ENCODE measurements around the gene TOX2.
A peak's percentile ranks its signal among the peaks of the same experiment; 100 is the strongest.

Gene TOX2

DNA sequence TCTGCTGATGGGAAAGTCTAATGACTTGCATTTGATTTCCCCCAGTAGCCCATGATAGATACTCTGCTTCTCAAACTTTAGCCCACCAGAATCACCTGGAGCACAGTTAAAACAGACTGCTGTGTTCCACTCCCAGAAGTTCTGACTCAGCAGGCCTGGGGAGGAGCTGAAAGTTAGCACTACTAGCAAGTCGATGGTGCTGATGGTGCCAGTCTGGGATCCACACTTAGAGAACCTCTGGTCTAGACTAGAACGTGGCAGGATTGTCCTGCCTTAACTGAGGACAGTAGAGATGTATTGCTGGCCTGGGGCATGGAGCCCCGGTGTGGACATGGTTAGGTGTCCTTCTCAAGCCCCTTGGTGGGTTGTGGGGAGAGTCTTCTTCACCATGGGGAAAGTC, 8.7 kb downstream of the TOX2 start:
- Mint-ChIP-seq H3K4me1 (ENCODE audit: low read depth) (peaks cover 51% of the 10 kb centered on the region), H3K27me3 (peaks cover 66% of the 10 kb centered on the region), H3K4me3 (no peak overlapping the region), H3K27ac (no peak overlapping the region), H3K36me3 (ENCODE audit: low read depth) (no peaks in the 10 kb centered on the region), H3K9me3 (no peaks in the 10 kb centered on the region)
- DNase-seq = peak; percentile 37

DNA sequence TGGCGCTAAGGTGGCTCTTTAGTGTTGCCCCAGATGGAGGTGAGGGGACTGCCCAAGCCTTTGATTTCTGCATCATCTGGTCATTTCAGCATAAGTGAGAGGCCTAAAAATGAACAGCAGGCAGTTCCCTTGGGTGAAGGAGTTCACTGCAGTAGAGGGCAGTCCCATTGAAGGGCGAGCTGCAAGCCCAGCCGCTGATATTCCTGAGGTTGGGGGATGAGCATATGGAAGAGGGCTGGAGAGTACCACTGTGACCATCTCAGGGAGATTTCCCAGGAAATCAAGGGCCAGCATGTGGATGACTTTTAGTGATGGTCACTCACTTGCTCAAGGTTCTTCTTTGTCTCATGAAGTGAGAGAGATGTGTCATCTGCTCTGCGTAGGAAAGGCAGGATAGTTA, 9.3 kb downstream of the TOX2 start:
- H3K9me3 Mint-ChIP-seq = no peaks in the 10 kb centered on the region
- peaks cover 67% of the 10 kb centered on the region for H3K27me3 Mint-ChIP-seq
- H3K27ac Mint-ChIP-seq = no peak overlapping the region
- peaks cover 51% of the 10 kb centered on the region for H3K4me1 Mint-ChIP-seq (ENCODE audit: low read depth)
- H3K36me3 Mint-ChIP-seq (ENCODE audit: low read depth) = no peaks in the 10 kb centered on the region
- DNase-seq = no peak
- H3K4me3 Mint-ChIP-seq = no peak overlapping the region

DNA sequence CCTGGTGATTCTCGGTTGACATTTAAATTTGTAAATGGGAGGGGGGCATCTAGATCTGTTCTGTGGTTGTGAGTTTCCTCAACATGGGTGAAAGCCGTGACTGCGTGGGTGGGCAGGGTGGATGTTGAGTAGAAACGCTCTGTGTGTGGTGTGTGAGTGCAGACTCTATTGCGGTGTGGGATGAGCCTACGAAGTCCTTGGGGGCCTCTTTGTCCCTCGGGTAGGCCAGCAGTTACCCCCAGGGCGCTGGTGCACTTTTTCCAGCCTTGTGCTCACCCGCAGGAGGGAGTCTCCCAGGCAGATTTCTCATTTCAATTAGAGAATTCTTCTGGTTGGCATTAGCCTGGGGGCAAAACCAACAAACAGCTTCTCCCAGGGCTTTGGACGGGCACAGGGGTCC, 10.6 kb downstream of the TOX2 start:
- peaks cover 51% of the 10 kb centered on the region for H3K4me1 Mint-ChIP-seq (ENCODE audit: low read depth)
- peak overlapping the region; percentile 20 for H3K4me3 Mint-ChIP-seq
- DNase-seq = peak; percentile 73

DNA sequence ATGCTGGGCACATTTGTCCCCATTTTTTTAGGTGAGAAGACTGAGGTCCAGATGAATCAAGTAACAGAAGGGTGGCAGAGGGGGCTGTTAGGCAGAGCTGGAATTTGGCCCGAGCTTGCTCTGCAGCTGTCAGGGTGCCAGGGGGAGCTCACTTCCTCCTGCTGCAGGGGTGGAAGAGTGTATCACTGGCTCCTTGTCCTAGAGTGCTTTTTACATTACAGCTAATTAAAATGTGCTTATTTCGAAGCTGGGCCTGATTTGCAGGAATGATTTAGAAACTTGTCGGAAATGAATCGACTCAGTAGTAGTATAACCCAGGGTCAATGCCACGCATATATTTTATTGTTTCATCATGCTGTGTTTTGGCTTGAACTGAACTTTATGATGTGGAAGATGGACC, 11.1 kb downstream of the TOX2 start:
- DNase-seq = peak; percentile 36
- no peaks in the 10 kb centered on the region for H3K36me3 Mint-ChIP-seq (ENCODE audit: low read depth)
- no peaks in the 10 kb centered on the region for H3K9me3 Mint-ChIP-seq
- peaks cover 58% of the 10 kb centered on the region for H3K27me3 Mint-ChIP-seq
- H3K4me3 Mint-ChIP-seq = no peak overlapping the region
- peaks cover 51% of the 10 kb centered on the region for H3K4me1 Mint-ChIP-seq (ENCODE audit: low read depth)
- no peak overlapping the region for H3K27ac Mint-ChIP-seq

More for the DNA sequence above, 10.6 kb downstream of the TOX2 start:
- Mint-ChIP-seq H3K36me3 (ENCODE audit: low read depth) (no peaks in the 10 kb centered on the region), H3K27ac (peak overlapping the region; percentile 37), H3K27me3 (peaks cover 64% of the 10 kb centered on the region), H3K9me3 (no peaks in the 10 kb centered on the region)

DNA sequence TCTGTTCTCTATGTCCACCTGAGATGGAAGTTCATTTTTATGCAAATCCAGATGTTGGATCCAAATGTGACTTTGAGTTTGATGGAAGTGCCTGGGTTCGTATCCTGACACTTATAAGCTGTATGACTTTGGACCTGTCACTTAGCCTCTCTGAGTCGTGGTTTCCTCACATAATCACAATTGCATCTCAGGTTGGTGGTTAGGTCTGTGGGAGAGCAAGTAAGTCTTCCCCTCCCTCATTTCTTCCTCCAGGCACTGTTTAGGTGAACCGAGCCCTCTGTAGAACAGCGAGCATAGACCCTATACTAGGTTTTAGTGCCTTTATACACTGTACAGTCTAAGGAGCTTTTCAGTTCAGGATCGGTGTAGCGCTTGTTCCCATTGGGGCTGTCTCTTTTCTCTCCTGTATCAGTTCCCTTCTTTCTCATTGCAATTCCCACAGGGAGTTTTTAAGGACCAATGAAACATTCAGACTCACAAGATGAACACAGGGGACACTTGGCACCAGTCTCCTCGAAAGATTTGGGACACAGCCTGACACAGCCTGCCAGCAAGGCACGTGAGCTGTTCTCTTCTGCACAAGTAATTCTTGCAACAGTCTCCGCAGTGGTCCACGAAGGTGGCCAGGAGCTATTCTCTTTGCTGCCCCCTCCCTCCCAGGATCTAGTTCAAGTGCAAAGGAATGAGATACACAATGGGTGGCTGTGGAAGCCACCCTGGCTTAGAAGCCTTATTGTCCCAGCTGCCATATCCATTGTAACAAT, 11.8 kb downstream of the TOX2 start:
- Mint-ChIP-seq H3K36me3 (ENCODE audit: low read depth) (no peaks in the 10 kb centered on the region), H3K4me1 (ENCODE audit: low read depth) (peaks cover 48% of the 10 kb centered on the region), H3K27me3 (peaks cover 53% of the 10 kb centered on the region), H3K9me3 (no peaks in the 10 kb centered on the region), H3K27ac (no peak overlapping the region), H3K4me3 (no peak overlapping the region)
- DNase-seq = peak; percentile 27

DNA sequence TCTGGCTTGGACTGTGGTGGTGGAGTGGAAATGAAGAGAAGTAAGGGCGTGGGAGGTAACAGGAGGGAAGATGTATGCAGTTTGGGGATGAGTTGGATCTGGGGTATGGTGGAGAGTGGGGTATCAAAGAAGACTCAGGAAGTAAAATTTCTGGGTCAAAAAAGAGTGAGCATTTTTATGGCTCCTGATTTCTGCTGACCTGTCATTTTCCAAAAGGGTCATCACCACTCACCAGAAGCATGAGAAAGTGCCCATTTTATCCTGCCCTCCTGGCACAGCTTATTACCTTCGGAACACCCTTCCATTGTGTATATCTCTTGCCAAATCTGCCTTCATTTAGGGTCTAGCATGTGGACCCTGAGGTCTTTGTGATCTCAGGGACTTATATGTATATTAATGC, 17.3 kb downstream of the TOX2 start:
- Mint-ChIP-seq H3K4me3 (no peak overlapping the region), H3K9me3 (no peaks in the 10 kb centered on the region), H3K36me3 (ENCODE audit: low read depth) (no peaks in the 10 kb centered on the region), H3K27me3 (peaks cover 25% of the 10 kb centered on the region), H3K27ac (no peak overlapping the region), H3K4me1 (ENCODE audit: low read depth) (peaks cover 2% of the 10 kb centered on the region)
- DNase-seq = no peak

DNA sequence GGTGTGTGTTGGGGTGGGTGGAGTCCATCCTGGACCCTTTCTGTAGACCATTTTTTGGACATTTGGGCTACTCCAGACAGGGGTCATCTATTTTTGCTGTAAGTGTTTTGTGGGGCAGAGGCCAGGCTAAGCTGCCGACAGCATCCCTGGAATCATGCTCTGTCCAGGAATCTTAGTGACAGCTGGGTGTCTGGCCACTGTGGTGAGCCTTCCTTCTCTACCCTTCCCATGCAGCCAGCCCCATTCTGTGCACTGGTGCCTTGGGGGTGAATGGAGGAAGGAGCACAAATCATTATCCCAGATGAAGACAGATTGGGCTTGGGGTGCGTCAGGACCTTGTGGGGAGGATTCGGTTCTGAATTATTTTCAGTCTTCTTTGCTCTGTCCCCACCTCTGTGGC, 20.2 kb downstream of the TOX2 start:
- no peaks in the 10 kb centered on the region for H3K9me3 Mint-ChIP-seq
- H3K36me3 Mint-ChIP-seq (ENCODE audit: low read depth) = no peaks in the 10 kb centered on the region
- peaks cover 20% of the 10 kb centered on the region for H3K27me3 Mint-ChIP-seq
- H3K4me3 Mint-ChIP-seq = no peak overlapping the region
- no peak overlapping the region for H3K27ac Mint-ChIP-seq
- DNase-seq = no peak
- peaks cover 6% of the 10 kb centered on the region for H3K4me1 Mint-ChIP-seq (ENCODE audit: low read depth)

DNA sequence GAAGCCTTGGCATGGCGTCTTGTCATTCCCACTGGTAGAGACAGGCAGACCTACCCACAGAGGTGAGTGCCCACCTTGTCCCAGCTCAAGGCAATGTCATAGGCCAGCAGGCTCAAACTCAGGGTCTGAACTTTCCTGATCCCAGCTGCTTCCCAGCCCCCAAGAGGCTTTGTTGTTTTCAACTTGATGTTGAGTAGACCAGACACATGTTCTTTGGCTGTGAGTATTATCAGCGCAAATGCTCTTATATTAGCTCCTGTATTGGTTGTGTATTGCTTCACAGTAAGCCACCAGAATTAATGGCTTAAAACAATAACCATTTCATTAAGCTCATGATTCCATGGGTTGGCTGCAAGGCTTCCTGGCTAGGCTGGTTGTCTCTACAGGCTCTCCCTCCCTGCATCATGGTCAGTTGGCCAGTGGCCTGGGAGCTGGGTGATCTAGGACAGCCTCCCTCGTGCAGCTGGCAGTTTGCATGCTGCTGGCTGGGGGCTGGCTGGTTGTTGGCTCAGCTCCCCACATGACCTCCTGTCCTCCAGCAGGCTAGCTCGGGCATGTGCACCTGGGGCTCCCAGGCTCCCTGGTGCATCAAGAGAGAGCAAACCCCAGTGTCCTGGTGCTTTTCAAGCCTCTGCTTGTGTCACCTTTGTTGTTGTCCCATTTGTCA, 21.6 kb downstream of the TOX2 start:
- no peak overlapping the region for H3K27ac Mint-ChIP-seq
- H3K27me3 Mint-ChIP-seq = peaks cover 30% of the 10 kb centered on the region

DNA sequence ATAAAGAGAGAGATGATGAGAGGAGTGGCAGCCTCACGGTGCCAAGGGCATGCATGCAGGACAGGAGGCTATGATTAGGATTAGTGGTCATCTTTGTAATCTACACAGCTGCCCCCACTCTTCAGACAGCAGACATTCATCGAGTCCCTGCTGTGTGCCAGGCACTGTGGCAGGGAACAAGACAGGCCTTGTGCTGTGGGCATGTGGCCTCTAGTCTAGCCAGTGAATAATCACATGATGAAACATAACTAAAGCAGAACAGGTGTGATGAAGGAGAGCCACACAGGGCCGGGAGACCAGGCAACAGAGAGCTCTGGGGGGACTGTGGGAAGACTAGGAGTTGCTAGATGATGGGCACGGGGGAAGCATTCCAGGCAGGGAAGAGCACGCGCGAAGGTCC, 22.2 kb downstream of the TOX2 start:
- no peak overlapping the region for H3K4me3 Mint-ChIP-seq
- H3K27ac Mint-ChIP-seq = no peak overlapping the region
- H3K36me3 Mint-ChIP-seq (ENCODE audit: low read depth) = no peaks in the 10 kb centered on the region
- H3K27me3 Mint-ChIP-seq = peaks cover 30% of the 10 kb centered on the region
- no peaks in the 10 kb centered on the region for H3K9me3 Mint-ChIP-seq
- DNase-seq = no peak
- H3K4me1 Mint-ChIP-seq (ENCODE audit: low read depth) = peaks cover 24% of the 10 kb centered on the region

More for the DNA sequence above, 21.6 kb downstream of the TOX2 start:
- Mint-ChIP-seq H3K4me3 (no peak overlapping the region), H3K4me1 (ENCODE audit: low read depth) (peaks cover 18% of the 10 kb centered on the region), H3K9me3 (no peaks in the 10 kb centered on the region), H3K36me3 (ENCODE audit: low read depth) (no peaks in the 10 kb centered on the region)
- DNase-seq = no peak

DNA sequence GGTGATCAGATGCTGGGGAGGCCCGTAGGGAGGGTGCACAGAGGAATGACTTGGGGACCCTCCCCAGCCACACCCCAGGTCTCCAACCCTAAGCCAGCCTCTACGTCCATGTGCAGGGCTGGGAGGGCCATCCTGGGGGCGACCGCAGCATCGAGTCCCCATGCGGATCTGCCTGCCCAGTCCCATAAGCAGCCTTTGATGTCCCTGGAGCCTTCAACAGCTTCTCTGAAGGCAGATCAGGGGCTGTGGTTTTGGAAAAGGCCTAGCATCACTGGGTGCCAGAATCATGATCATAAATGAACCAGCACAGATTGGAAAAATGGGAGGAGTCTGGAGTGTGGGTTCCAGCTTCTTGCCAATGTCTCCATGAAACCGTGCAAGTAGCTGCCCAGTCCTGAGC, 22.9 kb downstream of the TOX2 start:
- no peak for DNase-seq
- H3K36me3 Mint-ChIP-seq (ENCODE audit: low read depth) = no peaks in the 10 kb centered on the region
- H3K9me3 Mint-ChIP-seq = no peaks in the 10 kb centered on the region
- H3K4me1 Mint-ChIP-seq (ENCODE audit: low read depth) = peaks cover 32% of the 10 kb centered on the region
- no peak overlapping the region for H3K27ac Mint-ChIP-seq
- peaks cover 30% of the 10 kb centered on the region for H3K27me3 Mint-ChIP-seq
- H3K4me3 Mint-ChIP-seq = no peak overlapping the region

DNA sequence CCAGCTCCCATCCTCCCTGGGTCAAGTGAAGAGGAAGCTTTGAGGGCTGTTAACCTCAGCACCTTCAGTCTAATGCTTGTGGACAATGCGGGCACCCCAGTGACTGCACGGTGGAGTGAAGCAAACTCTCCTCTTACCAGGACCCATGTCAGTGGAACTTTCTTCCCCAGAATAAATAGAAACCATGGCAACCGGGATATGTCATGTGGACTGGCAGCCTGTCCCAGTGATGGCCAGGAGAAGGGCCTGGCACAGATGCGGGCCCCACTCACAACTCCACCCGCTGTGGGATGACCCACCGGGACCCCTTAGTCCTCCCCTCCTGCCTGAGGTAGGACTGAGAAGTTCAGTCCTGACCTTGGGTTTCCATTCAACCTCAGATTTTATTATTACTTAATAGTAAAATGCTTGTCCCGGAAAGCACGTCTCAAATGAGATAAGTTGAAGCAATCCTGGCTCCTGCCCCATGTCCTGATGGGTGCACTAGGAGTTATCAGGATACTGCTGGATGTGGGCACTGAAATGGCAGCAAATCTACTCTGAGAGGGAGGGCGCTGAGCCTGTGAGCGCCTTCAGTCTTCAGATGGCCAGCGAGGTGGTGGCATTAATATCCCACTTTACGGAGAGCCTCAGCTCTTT, 23.5 kb downstream of the TOX2 start:
- no peaks in the 10 kb centered on the region for H3K36me3 Mint-ChIP-seq (ENCODE audit: low read depth)
- peaks cover 28% of the 10 kb centered on the region for H3K27me3 Mint-ChIP-seq
- DNase-seq = no peak
- H3K27ac Mint-ChIP-seq = no peak overlapping the region
- H3K4me1 Mint-ChIP-seq (ENCODE audit: low read depth) = peaks cover 37% of the 10 kb centered on the region
- no peak overlapping the region for H3K4me3 Mint-ChIP-seq
- no peaks in the 10 kb centered on the region for H3K9me3 Mint-ChIP-seq

DNA sequence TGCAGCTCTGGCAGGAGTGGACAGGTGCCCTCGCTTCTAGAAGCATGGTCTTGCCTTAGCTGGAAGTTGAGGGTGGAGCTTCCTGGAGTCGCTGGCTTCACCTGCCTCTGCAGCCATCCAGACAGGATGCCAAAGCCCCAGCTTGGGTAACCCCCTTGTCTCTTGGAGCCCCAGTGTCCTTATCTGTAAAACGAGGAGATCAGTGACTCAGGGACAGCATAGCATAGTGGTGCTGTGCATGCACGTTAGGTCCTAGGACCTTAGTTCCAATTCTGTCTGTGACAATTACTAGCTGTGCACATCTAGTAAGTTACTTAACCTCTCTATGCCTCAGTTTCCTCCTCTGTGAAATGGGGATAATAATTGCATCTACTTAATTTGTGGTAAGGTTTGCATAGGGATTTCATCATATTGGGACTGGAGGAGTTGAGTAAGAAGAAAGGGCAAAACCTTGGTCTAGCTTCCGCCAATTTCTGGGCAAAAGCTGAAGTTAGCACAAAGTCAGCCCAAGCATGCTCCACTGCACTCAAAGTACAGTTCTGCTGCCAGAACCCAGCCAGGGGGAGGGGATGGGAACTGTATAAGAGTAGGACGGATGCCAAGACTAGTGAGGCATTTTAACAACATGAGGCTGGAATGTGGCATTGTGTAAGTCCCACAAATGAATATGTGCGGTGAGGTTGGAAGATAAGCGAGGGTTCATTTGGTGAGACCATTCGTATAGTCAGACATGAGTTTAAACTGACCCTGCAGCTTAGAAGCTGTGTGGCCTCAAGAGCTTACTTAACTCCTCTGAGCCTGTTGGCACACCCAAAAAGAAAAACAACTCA, 24.5 kb downstream of the TOX2 start:
- H3K36me3 Mint-ChIP-seq (ENCODE audit: low read depth) = no peaks in the 10 kb centered on the region
- H3K4me3 Mint-ChIP-seq = no peak overlapping the region
- DNase-seq = no peak
- no peaks in the 10 kb centered on the region for H3K9me3 Mint-ChIP-seq
- H3K27ac Mint-ChIP-seq = no peak overlapping the region
- peaks cover 24% of the 10 kb centered on the region for H3K27me3 Mint-ChIP-seq
- peaks cover 46% of the 10 kb centered on the region for H3K4me1 Mint-ChIP-seq (ENCODE audit: low read depth)

DNA sequence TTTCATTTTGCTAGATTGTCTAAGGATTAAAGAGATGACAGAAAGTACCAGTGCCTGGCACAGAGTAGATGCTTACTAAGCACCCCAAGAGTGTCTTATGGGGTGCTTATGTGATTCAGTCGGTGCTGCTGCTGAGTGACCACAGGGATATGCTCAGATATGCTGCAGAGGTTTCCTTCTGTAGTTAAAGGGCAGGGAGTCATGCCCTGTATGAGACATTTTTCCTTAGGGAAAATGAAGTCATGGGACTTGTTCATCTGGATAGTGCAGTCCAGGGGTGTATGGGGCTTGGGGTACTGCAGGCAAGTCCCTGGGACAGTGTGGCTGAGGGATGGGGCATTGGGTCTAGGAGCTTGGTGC, 25.1 kb downstream of the TOX2 start:
- peaks cover 46% of the 10 kb centered on the region for H3K4me1 Mint-ChIP-seq (ENCODE audit: low read depth)
- H3K9me3 Mint-ChIP-seq = no peaks in the 10 kb centered on the region

DNA sequence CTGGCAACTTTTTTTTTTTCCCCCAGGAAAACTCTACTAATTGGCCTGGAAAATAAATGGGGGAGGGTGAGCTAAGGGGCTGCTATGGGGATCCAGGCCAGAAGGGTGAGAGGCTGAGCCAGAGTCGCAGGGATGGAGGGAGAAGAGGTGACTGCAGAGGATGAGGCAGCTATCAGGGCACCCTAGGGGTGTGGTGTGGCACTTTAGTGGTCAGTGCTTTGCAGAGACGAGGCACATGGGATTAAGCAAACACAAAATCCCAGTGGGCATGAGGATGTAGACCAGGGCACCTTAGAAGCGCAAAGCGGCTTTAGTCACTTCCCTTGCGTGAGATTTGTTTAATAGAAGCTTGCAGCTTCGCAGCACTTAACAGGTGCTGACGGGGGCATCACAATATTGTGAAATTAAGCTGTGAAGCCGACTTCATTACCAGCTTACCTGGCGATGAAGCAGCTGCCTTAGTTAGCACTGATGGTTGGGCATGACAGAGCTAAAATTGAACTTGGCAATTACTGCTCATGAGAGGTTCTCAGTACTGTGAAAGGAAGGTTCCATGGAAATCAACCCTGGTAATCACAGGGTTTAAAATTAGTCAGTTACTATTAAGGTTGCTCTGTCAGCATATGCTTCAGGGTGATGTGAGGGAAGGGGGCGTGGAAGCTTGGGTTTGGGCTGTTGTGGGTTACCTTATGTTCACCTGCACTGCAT, 26.0 kb downstream of the TOX2 start:
- no peak overlapping the region for H3K27ac Mint-ChIP-seq
- no peaks in the 10 kb centered on the region for H3K36me3 Mint-ChIP-seq (ENCODE audit: low read depth)
- peaks cover 52% of the 10 kb centered on the region for H3K4me1 Mint-ChIP-seq (ENCODE audit: low read depth)
- H3K4me3 Mint-ChIP-seq = no peak overlapping the region
- no peak for DNase-seq
- peaks cover 24% of the 10 kb centered on the region for H3K27me3 Mint-ChIP-seq
- no peaks in the 10 kb centered on the region for H3K9me3 Mint-ChIP-seq

More for the DNA sequence above, 25.1 kb downstream of the TOX2 start:
- DNase-seq = no peak
- no peaks in the 10 kb centered on the region for H3K36me3 Mint-ChIP-seq (ENCODE audit: low read depth)
- no peak overlapping the region for H3K4me3 Mint-ChIP-seq
- H3K27me3 Mint-ChIP-seq = peaks cover 24% of the 10 kb centered on the region
- H3K27ac Mint-ChIP-seq = no peak overlapping the region

All from activated T-cell treated with anti-CD3 and anti-CD28 coated beads, Interleukin-2, amount 50 U/mL, for 24 hours (primary cell).